Mammary epithelial cell (primary cell): ENCODE results near the gene LRRC59.

Source experiments
- CTCF ChIP-seq, 2 donors: IDR thresholded peaks in 1 of 2; conservative IDR thresholded peaks in 1 of 2; 2 replicates each; pipeline ENCODE4 v1.5.1; 2011 to 2012; ENCODE audit warnings: inconsistent platforms in 2 of 2, low read length in 2 of 2, mild to moderate bottlenecking in 2 of 2, control low read depth in 1 of 2, low read depth in 1 of 2; ENCODE audit not compliant: insufficient read depth in 1 of 2; ENCODE audit errors: extremely low read depth in 1 of 2
- EZH2 ChIP-seq: IDR thresholded peaks from 2 replicates; pipeline ENCODE4 v1.6.1; 2012; ENCODE audit warnings: low read length, inconsistent platforms, borderline replicate concordance

GRCh38 chr17:50355701-50356341 lies 41.5 kb downstream of the LRRC59 start:
- no peak for TF ChIP-seq CTCF (conservative IDR thresholded peaks at IDR 0.05 in 1 of 2, IDR thresholded peaks at IDR 0.05 in 1 of 2; ENCODE audit: extremely low read depth in 1 of 2, insufficient read depth in 1 of 2, low read depth in 1 of 2, low read length in 2 of 2)
- TF ChIP-seq EZH2 = no peak
